ENCODE results near the gene BCR. TPM values are rescaled to one million over a fixed set of nuclear protein-coding genes. Genes with fewer than 3 reads are reported as not detected.

The BCR gene
- total and polyA plus RNA-seq, 2 of the 8 experiments (the other 6 are each of a cell fraction or from before 2014, with no cell fraction given) = 66.7 to 130 TPM

- TF ChIP-seq EZH2 (IDR thresholded peaks at IDR 0.05; ENCODE audit: low read depth, low read length, severe bottlenecking) = no peak
- no peak for TF ChIP-seq CEBPB (IDR thresholded peaks at IDR 0.05; ENCODE audit: low read depth, low read length)
- no peak for TF ChIP-seq SIRT6 (IDR thresholded peaks at IDR 0.05; ENCODE audit: low read length)
- no peak for TF ChIP-seq SP2 (IDR thresholded peaks at IDR 0.05; ENCODE audit: low read length)
These were observed 69.9 kb downstream of the BCR start (continued) for GRCh38 chr22:23250056-23250784.

Data from H1 (cell line).